NT2/D1 (cell line): Measurements from ENCODE around the gene FIG4.

ENCODE experiments used
- SUZ12 ChIP-seq: IDR thresholded peaks from 2 replicates; pipeline ENCODE4 v1.6.1; 2011; ENCODE audit not compliant: insufficient read length, insufficient read depth; ENCODE audit errors: extremely low read depth
- ZNF274 ChIP-seq: IDR thresholded peaks from 2 replicates; pipeline ENCODE4 v1.6.1; 2011; ENCODE audit warnings: mild to moderate bottlenecking, low read depth, low read length

DNA sequence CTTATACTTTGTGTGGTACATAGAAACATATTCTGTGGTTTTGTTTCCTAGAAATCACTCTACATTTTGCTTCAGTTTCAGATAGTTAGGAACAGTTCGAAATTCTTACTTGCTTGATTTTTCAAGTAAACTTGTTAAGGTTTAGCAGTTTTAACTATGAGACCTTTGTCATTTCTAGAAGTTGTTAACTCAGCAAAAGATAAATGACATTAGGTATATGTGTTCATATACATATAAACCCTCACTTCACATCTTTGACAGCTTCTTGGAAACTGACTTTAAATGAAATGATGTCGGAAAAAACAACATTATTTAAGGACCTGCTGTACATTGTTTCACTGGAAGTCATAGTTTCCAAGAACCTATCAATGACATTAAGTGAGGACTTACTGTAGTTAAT is 96.2 kb downstream of the FIG4 start:
- no peak for TF ChIP-seq ZNF274
- no peak for TF ChIP-seq SUZ12
